Muscle of leg (tissue), 11 donors: ENCODE data around the gene XPO1. TPM values are rescaled to one million over a fixed set of nuclear protein-coding genes. Genes with fewer than 3 reads are reported as not detected.
"Not testable (repeated sequence)": the region's sequence is repeated elsewhere in the genome, so short reads cannot be mapped to it uniquely, and the experiment has no call there.

Source experiments
- DNase-seq: peaks from one replicate; pipeline ENCODE4 v3.0.0; 2013
- H3K27ac ChIP-seq: one replicate; pipeline ENCODE4 v1.5.1; 2013; ENCODE audit warnings: mild to moderate bottlenecking, low read length, control low read depth
- H3K27me3 ChIP-seq: one replicate; pipeline ENCODE4 v1.6.1; 2013; ENCODE audit warnings: low read length; ENCODE audit not compliant: control insufficient read depth, insufficient read depth
- H3K36me3 ChIP-seq: one replicate; pipeline ENCODE4 v1.6.1; 2013; ENCODE audit warnings: low read length; ENCODE audit not compliant: control insufficient read depth, insufficient read depth
- H3K4me1 ChIP-seq: one replicate; pipeline ENCODE4 v1.6.1; 2013; ENCODE audit warnings: low read length; ENCODE audit not compliant: control insufficient read depth, insufficient read depth
- H3K4me3 ChIP-seq: one replicate; pipeline ENCODE4 v1.5.1; 2013; ENCODE audit warnings: low read length, control low read depth
- H3K9me3 ChIP-seq: replicated peaks from 2 replicates; pipeline ENCODE4 v1.6.1; 2013; ENCODE audit warnings: low read depth, low read length; ENCODE audit not compliant: control insufficient read depth
- WGBS: methylation state at CpG from one replicate; pipeline ENCODE4 v1.1.5; 2013; ENCODE audit warnings: missing lambda C conversion rate; ENCODE audit not compliant: insufficient coverage; 5-methylcytosine and 5-hydroxymethylcytosine counted together
- polyA plus RNA-seq, 8 donors: library from polyadenylated mRNA; unstranded; fragments of 120-200 nt; gene quantifications; one replicate each; pipeline versions ENCODE4 v1.2.1 to v1.2.3, GENCODE V29; 2013; ENCODE audit warnings: inconsistent platforms in 1 of 8, low replicate concordance in 1 of 8; ENCODE audit not compliant: insufficient read length in 8 of 8, insufficient read depth in 1 of 8
- total RNA-seq: library from RNA; stranded (reverse); fragments of 120-200 nt; gene quantifications from one replicate; pipeline ENCODE4 v1.2.4, GENCODE V29; 2013

XPO1 gene
- total and polyA plus RNA-seq, 9 donors, result 122 to 183 (median 132) TPM

DNA sequence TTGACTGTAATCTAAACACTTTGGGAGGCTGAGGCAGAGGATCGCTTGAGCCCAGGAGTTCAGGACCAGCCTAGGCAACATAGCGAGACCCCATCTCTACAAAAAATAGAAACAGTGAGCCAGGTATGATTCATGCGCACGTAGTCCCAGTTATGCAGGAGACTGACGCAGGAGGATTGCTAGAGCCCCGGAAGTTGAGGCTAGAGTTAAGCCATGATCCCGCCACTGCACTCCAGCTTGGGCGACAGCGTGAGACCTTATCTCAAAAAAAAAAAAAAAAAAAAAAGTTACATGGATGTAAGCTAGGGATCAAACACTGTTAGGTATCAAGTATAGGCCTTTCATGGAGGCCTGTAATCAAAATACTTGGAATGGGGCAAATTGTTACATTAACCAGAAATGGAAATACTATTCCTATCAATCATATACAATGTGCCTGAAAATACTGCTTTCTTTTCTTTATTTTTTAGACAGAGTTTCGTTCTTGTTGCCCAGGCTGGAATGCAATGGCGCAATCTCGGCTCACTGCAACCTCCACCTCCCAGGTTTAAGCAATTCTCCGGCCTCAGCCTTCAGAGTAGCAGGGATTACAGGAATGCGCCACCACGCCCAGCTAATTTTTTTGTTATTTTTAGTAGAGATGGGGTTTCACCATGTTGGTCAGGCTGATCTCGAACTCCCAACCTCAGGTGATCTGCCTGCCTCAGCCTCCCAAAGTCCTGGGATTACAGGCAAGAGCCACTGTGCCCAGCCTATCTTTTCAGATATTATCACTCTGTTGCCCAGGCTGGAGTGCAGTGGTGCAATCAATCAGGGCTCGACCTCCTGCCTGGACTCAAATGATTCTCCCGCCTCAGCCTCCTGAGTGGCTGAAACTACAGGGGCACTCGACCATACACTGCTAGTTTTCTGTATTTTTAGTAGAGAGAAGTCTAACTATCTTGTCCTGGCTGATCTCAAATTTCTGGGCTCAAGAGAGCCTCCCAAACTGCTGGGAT, 27.2 kb downstream of the XPO1 start:
- WGBS, result 94% methylated on average over 9 of the region's 19 CpGs
- Histone ChIP-seq H3K4me1 (no peaks in the 10 kb centered on the region), H3K27me3 (no peaks in the 10 kb centered on the region), H3K4me3 (no peak overlapping the region), H3K9me3 (no peaks in the 10 kb centered on the region), H3K36me3 (peaks cover 43% of the 10 kb centered on the region), H3K27ac (no peak overlapping the region)
- DNase-seq, result no peak

DNA sequence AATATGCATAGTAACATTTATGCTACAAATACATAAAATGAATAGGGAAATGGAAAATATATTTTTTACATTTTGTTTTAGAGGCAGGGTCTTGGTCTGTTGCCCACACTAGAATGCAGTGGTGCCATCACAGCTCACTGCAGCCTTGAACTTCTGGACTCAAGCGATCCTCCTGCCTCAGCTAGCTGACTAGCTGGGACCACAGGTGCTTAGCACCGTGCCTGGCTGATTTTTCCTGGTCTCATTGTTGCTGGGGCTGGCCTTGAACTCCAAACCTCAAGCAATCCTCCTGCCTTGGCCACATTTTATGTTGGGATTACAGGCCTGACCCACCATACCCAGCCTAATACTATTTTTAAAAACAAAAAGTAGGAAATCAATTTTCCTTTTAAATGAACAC, 33.2 kb downstream of the XPO1 start:
- Histone ChIP-seq H3K9me3 (no peaks in the 10 kb centered on the region), H3K4me3 (no peak overlapping the region), H3K27ac (no peak overlapping the region), H3K36me3 (peaks cover 26% of the 10 kb centered on the region), H3K27me3 (no peaks in the 10 kb centered on the region), H3K4me1 (no peaks in the 10 kb centered on the region)
- WGBS, result 92% methylated on average over 1 of the region's 2 CpGs
- DNase-seq, result no peak

DNA sequence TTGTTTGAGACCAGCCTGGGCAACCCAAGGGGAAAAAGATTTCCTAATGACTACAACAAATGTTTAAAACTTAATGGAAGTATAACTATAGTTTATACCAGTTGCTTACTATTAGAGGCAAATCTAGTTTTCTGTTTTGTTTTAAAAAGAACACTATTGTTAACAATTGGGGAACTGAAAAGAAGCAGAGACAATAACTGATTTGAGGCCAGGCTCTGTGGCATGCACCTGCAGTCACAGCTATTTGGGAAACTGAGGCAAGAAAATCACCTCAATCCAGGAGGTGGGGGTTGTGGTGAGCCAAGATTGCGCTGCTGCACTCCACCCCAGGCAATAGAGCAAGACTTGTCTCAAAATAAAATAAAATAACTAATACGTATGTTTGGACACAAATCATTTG, 39.1 kb downstream of the XPO1 start:
- no peak overlapping the region for H3K27ac ChIP-seq

DNA sequence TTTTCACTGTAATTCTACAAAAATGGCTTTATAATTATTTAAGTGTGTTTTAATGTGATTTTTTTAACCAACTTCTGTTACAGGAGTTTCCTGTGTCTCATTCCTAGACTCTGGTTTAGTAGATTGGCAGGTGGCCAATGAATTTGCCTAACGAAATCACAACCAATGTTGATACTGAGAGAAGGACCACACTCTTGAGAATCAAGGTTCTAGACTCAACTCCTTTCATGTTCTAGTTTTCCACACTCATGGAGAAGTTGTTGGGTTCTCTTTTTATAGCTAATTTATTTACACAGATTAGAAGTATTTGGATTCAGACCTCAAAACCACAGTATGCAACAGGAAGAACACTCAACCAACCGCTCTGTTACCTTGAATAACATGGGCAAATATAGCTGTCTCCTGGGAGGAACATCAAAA, 44.6 kb downstream of the XPO1 start:
- H3K4me1 ChIP-seq, result no peaks in the 10 kb centered on the region
- H3K27me3 ChIP-seq, result no peaks in the 10 kb centered on the region
- WGBS, result no CpG with 5 or more reads among the region's 2 CpGs
- H3K36me3 ChIP-seq, result peaks cover 64% of the 10 kb centered on the region
- DNase-seq, result no peak
- no peak overlapping the region for H3K27ac ChIP-seq
- H3K4me3 ChIP-seq, result no peak overlapping the region
- H3K9me3 ChIP-seq, result no peaks in the 10 kb centered on the region

More for the DNA sequence above, 39.1 kb downstream of the XPO1 start:
- no peaks in the 10 kb centered on the region for H3K9me3 ChIP-seq
- no peaks in the 10 kb centered on the region for H3K27me3 ChIP-seq
- no peak for DNase-seq
- no peak overlapping the region for H3K4me3 ChIP-seq
- H3K36me3 ChIP-seq, result peaks cover 43% of the 10 kb centered on the region
- H3K4me1 ChIP-seq, result no peaks in the 10 kb centered on the region
- WGBS, result no CpG with 5 or more reads among the region's 2 CpGs

DNA sequence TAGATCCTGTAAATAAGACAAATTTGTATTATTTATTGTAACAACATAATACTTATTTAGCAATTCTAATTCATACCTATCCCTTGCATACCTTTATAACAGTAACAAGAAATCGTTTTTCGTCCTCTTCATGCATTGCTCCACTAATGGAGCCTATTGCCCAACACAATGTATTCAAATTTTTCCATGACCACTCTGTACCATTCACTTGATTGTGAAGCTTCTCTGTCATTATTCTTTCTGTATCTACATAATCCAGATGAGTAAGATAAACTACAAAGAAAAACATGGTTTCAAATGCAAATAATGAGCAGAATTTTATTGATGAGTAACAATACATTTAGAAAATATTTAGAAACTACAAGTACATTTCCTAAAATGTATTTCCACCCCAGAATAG, 45.7 kb downstream of the XPO1 start:
- no peak overlapping the region for H3K4me3 ChIP-seq
- peaks cover 59% of the 10 kb centered on the region for H3K36me3 ChIP-seq
- H3K9me3 ChIP-seq, result no peaks in the 10 kb centered on the region
- H3K4me1 ChIP-seq, result no peaks in the 10 kb centered on the region
- no peak overlapping the region for H3K27ac ChIP-seq
- WGBS, result 100% methylated on average over 2 of the region's 2 CpGs
- H3K27me3 ChIP-seq, result no peaks in the 10 kb centered on the region
- no peak for DNase-seq

DNA sequence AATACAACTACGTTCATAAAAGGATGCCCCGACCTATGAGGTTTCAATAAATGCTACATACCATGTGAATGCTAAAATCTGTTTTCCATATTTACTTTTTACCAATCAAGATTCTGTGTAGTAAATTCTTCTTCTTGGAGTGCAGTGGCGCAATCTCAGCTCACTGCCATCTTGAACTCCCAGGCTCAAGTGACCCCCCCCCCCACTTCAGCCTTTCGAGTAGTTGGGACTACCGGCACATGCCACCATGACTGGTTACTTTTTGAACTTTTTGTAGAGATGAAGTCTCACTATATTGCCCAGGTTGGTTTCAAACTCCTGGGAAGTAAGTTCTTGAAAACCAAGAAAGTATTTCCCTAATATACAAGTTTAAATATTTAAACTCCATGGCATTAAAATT, 52.9 kb downstream of the XPO1 start:
- Histone ChIP-seq H3K4me1 (no peaks in the 10 kb centered on the region), H3K4me3 (no peak overlapping the region), H3K36me3 (peaks cover 53% of the 10 kb centered on the region), H3K27ac (no peak overlapping the region), H3K9me3 (no peaks in the 10 kb centered on the region), H3K27me3 (no peaks in the 10 kb centered on the region)
- 100% methylated on average over 1 of the region's 5 CpGs for WGBS
- no peak for DNase-seq

DNA sequence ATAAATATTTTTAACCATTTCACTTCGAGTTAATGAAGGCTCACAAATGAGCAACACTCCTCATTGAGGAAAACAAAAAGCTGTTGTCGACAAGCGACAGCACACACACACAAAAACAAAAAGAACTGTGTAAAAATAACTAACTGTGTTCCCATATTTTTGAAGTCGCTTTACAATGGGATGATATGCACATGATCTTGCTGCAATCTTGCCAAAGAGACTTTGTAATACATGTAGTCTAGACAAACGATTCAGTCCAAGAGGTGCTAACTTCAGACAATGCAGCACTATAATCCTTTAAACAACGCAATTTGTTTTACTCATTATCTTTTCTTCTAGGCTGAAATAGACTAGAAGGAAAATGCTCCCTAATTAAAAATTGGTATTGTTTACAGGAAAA, 60.1 kb downstream of the XPO1 start:
- H3K36me3 ChIP-seq, result peaks cover 42% of the 10 kb centered on the region
- WGBS, result no CpG with 5 or more reads among the region's 6 CpGs
- no peaks in the 10 kb centered on the region for H3K9me3 ChIP-seq
- no peak for DNase-seq
- no peak overlapping the region for H3K4me3 ChIP-seq
- H3K4me1 ChIP-seq, result no peaks in the 10 kb centered on the region
- H3K27ac ChIP-seq, result no peak overlapping the region
- no peaks in the 10 kb centered on the region for H3K27me3 ChIP-seq

DNA sequence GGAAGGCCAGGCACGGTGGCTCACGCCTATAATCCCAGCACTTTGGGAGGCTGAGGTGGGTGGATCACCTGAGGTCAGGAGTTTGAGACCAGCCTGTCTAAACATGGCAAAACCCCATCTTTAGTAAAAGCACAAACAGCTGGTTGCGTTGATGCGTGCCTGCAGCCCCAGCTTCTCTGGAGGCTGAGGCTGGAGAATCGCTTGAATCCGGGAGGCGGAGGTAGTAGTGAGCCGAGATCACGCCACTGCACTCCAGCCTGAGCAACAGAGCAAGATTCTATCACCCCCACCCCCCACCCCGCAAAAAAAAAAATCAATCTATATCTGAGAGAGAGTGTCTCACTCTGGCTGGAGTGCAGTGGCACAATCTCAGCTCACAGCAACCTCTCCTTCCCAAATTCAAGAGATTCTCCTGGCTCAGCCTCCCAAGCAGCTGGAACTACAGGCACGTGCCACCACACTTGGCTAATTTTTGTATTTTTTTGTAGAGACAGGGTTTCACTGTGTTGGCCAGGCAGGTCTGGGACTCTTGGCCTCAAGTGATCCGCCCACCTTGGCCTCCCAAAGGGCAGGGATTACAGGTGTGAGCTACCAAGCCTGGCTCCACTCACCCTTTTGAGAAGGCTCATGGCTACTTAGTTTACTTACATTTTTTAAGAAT, 61.1 kb downstream of the XPO1 start:
- H3K9me3 ChIP-seq, H3K27ac ChIP-seq, H3K27me3 ChIP-seq, DNase-seq, H3K4me3 ChIP-seq, H3K4me1 ChIP-seq: not testable (repeated sequence)
- H3K36me3 ChIP-seq, result peaks cover 39% of the 10 kb centered on the region
- WGBS, result 96% methylated on average over 7 of the region's 12 CpGs

DNA sequence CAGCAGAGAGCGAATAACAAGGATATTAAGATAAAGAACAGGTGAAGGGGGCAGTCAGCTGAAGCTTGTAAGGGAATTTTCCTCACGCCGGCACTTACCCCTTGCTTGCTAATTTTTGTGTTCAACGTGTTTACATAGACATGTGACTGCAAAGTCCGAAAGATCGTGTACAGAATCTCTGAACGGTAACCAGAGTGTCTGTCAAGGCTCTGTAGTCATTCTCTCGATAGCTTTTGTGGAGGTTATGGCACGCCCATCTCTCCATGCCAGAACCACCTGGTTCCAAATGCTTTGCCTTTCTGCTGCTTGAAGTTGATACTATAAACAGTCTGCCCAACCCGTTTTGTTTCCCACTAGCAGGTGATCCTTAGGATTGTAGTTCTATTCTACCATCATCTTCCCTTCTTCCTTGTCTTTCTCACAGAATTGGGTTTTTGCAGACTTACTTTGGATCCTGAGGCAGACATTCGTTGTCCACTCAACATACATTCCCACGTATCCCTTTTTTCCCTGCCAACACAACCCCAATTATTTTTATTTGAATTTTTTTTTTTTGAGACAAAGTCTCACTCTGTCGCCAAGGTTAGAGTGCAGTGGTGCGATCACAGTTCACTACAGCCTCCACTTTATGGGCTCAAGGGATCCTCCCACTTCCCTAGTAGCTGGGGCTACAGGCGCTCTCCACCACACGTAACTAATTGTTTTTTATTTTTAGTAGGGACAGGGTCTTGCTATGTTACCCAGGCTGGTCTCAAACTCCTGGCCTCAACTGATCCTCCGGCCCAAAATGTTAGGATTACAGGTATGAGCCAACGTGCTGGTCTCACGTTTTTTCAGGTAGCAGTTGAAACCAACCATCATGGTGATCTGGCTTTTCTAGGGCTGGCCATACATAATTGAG, 66.0 kb downstream of the XPO1 start:
- whole genome bisulfite sequencing, result 29% methylated on average over 11 of the region's 19 CpGs
- Histone ChIP-seq H3K4me3 (peak overlapping the region; percentile 99), H3K9me3 (no peaks in the 10 kb centered on the region), H3K27ac (peak overlapping the region; percentile 100), H3K4me1 (peaks cover 6% of the 10 kb centered on the region), H3K27me3 (no peaks in the 10 kb centered on the region), H3K36me3 (peaks cover 15% of the 10 kb centered on the region)
- DNase-seq, result peak; percentile 54
